H9 (cell line): ENCODE measurements around the gene RFTN2. TPM values are rescaled to one million over a fixed set of nuclear protein-coding genes. Genes with fewer than 3 reads are reported as not detected.

ENCODE experiments used
- DNase-seq: peaks from one replicate; pipeline ENCODE4 v3.0.0-alpha.2; 2017
- H2AFZ ChIP-seq: one replicate; pipeline ENCODE4 v1.6.1; 2013; ENCODE audit warnings: mild to moderate bottlenecking, low read length, control low read depth, moderate library complexity
- H2AK5ac ChIP-seq: 2 replicates; pipeline ENCODE4 v1.6.1; 2013; ENCODE audit warnings: low read length, control low read depth, mixed read lengths; ENCODE audit not compliant: insufficient read length
- H2BK120ac ChIP-seq: one replicate; pipeline ENCODE4 v1.6.1; 2013; ENCODE audit warnings: low read depth, mild to moderate bottlenecking, low read length, control low read depth, inconsistent platforms; ENCODE audit not compliant: poor library complexity, severe bottlenecking
- H2BK12ac ChIP-seq: 2 replicates; pipeline ENCODE4 v1.6.1; 2013; ENCODE audit warnings: low read length, control low read depth, mixed read lengths, low read depth; ENCODE audit not compliant: insufficient read length
- H2BK15ac ChIP-seq: 2 replicates; pipeline ENCODE4 v1.6.1; 2013; ENCODE audit warnings: low read depth, low read length, control low read depth
- H2BK20ac ChIP-seq: one replicate; pipeline ENCODE4 v1.6.1; 2013; ENCODE audit warnings: low read depth, mild to moderate bottlenecking, low read length, control low read depth, inconsistent platforms; ENCODE audit not compliant: poor library complexity, severe bottlenecking
- H2BK5ac ChIP-seq: 2 replicates; pipeline ENCODE4 v1.6.1; 2013; ENCODE audit warnings: low read length, control low read depth, mixed read lengths; ENCODE audit not compliant: insufficient read length
- H3K14ac ChIP-seq: 2 replicates; pipeline ENCODE4 v1.6.1; 2013; ENCODE audit warnings: low read length, control low read depth; ENCODE audit not compliant: insufficient read depth
- H3K18ac ChIP-seq: 2 replicates; pipeline ENCODE4 v1.6.1; 2013; ENCODE audit warnings: low read depth, mild to moderate bottlenecking, mixed read lengths, low read length, control low read depth; ENCODE audit not compliant: insufficient read length
- H3K23ac ChIP-seq: 2 replicates; pipeline ENCODE4 v1.6.1; 2013; ENCODE audit warnings: low read length, control low read depth, mixed read lengths, low read depth; ENCODE audit not compliant: insufficient read length
- H3K23me2 ChIP-seq: 2 replicates; pipeline ENCODE4 v1.6.1; 2013; ENCODE audit warnings: low read depth, mild to moderate bottlenecking, mixed read lengths, low read length, control low read depth; ENCODE audit not compliant: insufficient read length, poor library complexity, severe bottlenecking
- H3K27ac ChIP-seq: 2 replicates; pipeline ENCODE4 v1.5.1; 2013; ENCODE audit warnings: low read length, control low read depth, mixed read lengths, low read depth; ENCODE audit not compliant: insufficient read length
- H3K27me3 ChIP-seq: 2 replicates; pipeline ENCODE4 v1.6.1; 2013; ENCODE audit warnings: low read length, control low read depth, inconsistent platforms; ENCODE audit not compliant: insufficient read depth
- H3K4ac ChIP-seq: 2 replicates; pipeline ENCODE4 v1.6.1; 2013; ENCODE audit warnings: low read depth, mild to moderate bottlenecking, control low read depth, inconsistent platforms, low read length, moderate library complexity
- H3K4me1 ChIP-seq: 2 replicates; pipeline ENCODE4 v1.6.1; 2013; ENCODE audit warnings: low read length, control low read depth, inconsistent platforms; ENCODE audit not compliant: insufficient read depth
- H3K4me2 ChIP-seq: 2 replicates; pipeline ENCODE4 v1.6.1; 2013; ENCODE audit warnings: low read length, control low read depth, mixed read lengths; ENCODE audit not compliant: insufficient read length, insufficient read depth
- H3K56ac ChIP-seq: 2 replicates; pipeline ENCODE4 v1.6.1; 2013; ENCODE audit warnings: low read depth, mild to moderate bottlenecking, mixed read lengths, low read length, control low read depth; ENCODE audit not compliant: insufficient read length
- H3K79me1 ChIP-seq: 2 replicates; pipeline ENCODE4 v1.6.1; 2013; ENCODE audit warnings: low read depth, mild to moderate bottlenecking, moderate library complexity, low read length, control low read depth, inconsistent platforms; ENCODE audit not compliant: insufficient read depth, poor library complexity, severe bottlenecking
- H3K79me2 ChIP-seq: 2 replicates; pipeline ENCODE4 v1.6.1; 2013; ENCODE audit warnings: low read length, control low read depth, inconsistent platforms; ENCODE audit not compliant: insufficient read depth
- H3K9ac ChIP-seq: 2 replicates; pipeline ENCODE4 v1.6.1; 2013; ENCODE audit warnings: low read length, control low read depth, mixed read lengths; ENCODE audit not compliant: insufficient read length; ENCODE audit errors: extremely low read depth
- H3K9me3 ChIP-seq: one replicate; pipeline ENCODE4 v1.6.1; 2013; ENCODE audit warnings: low read depth, low read length, inconsistent platforms; ENCODE audit not compliant: control insufficient read depth
- H3T11ph ChIP-seq: one replicate; pipeline ENCODE4 v1.6.1; 2013; ENCODE audit warnings: mild to moderate bottlenecking, low read length, control low read depth, inconsistent platforms
- H4K20me1 ChIP-seq: one replicate; pipeline ENCODE4 v1.6.1; 2013; ENCODE audit not compliant: control insufficient read depth, insufficient read length, insufficient read depth
- H4K5ac ChIP-seq: 2 replicates; pipeline ENCODE4 v1.6.1; 2013; ENCODE audit warnings: low read depth, mild to moderate bottlenecking, mixed read lengths, low read length, control low read depth; ENCODE audit not compliant: insufficient read length
- H4K8ac ChIP-seq: replicated peaks from 2 replicates; pipeline ENCODE4 v1.6.1; 2013; ENCODE audit warnings: low read length, control low read depth, mixed read lengths, low read depth; ENCODE audit not compliant: insufficient read length
- H4K91ac ChIP-seq: 2 replicates; pipeline ENCODE4 v1.6.1; 2013; ENCODE audit warnings: low read depth, mild to moderate bottlenecking, moderate library complexity, mixed read lengths, low read length, control low read depth; ENCODE audit not compliant: insufficient read length
- H3K27ac Mint-ChIP-seq, 3 experiments: 2 replicates in 2 of 3; 3 replicates in 1 of 3; pipeline ENCODE4 v1.8.0; 2020 to 2021; ENCODE audit warnings: mixed read lengths in 3 of 3, mild to moderate bottlenecking in 1 of 3, moderate library complexity in 1 of 3
- H3K27me3 Mint-ChIP-seq: 2 replicates; pipeline ENCODE4 v1.8.0; 2021; ENCODE audit warnings: low read depth, mild to moderate bottlenecking, moderate library complexity, mixed read lengths
- H3K36me3 Mint-ChIP-seq, 3 experiments: 2 replicates in 2 of 3; 3 replicates in 1 of 3; pipeline ENCODE4 v1.8.0; 2020 to 2021; ENCODE audit warnings: low read depth in 3 of 3, mixed read lengths in 3 of 3; ENCODE audit not compliant: insufficient read depth in 1 of 3
- H3K4me1 Mint-ChIP-seq, 2 experiments: 2 replicates each; pipeline ENCODE4 v1.8.0; 2020; ENCODE audit warnings: mixed read lengths in 2 of 2
- H3K4me3 Mint-ChIP-seq, 2 experiments: 2 replicates in 1 of 2; 3 replicates in 1 of 2; pipeline ENCODE4 v1.8.0; 2020 to 2021; ENCODE audit warnings: mild to moderate bottlenecking in 2 of 2, mixed read lengths in 2 of 2, moderate library complexity in 1 of 2
- H3K9me3 Mint-ChIP-seq, 2 experiments: 2 replicates in 1 of 2; 3 replicates in 1 of 2; pipeline ENCODE4 v1.8.0; 2020; ENCODE audit warnings: mild to moderate bottlenecking in 2 of 2, mixed read lengths in 2 of 2, moderate library complexity in 1 of 2
- CTCF ChIP-seq: fragments of 200-600 bp; sonication (generic); conservative IDR thresholded peaks from 3 replicates; pipeline ENCODE4 v1.8.0; 2021; ENCODE audit warnings: antibody characterized with exemption, mild to moderate bottlenecking
- WGBS: extraction: QIAGEN DNeasy Blood & Tissue Kit; methylation state at CpG from one replicate; pipeline ENCODE4 v1.1.7; 2013; ENCODE audit warnings: missing lambda C conversion rate, low lambda C conversion rate, mixed read lengths; ENCODE audit not compliant: insufficient read length; ENCODE audit errors: extremely low coverage; 5-methylcytosine and 5-hydroxymethylcytosine counted together
- total RNA-seq: library from RNA; stranded (reverse); gene quantifications from 2 replicates; pipeline ENCODE4 v1.2.1, GENCODE V29; 2021

The RFTN2 gene
- total RNA-seq, 1 experiment from 2014 or later = 0.28 TPM

- Histone ChIP-seq H3K79me2 (peaks cover 29% of the 10 kb centered on the region; the same call in 1 of the 2 replicates), H3K23ac (no peak overlapping the region), H2BK5ac (no peak overlapping the region), H2BK20ac (no peak overlapping the region), H2BK12ac (no peak overlapping the region), H3K56ac (no peak overlapping the region), H2BK120ac (no peak overlapping the region), H2AFZ (no peak overlapping the region), H3K14ac (no peak overlapping the region), H3K27me3 (no peaks in the 10 kb centered on the region), H4K20me1 (peaks cover 4% of the 10 kb centered on the region), H2BK15ac (no peak overlapping the region), H3K27ac (no peak overlapping the region), H3K23me2 (peaks cover 16% of the 10 kb centered on the region), H3T11ph (no peak overlapping the region), H3K18ac (no peak overlapping the region), H3K9ac (peak overlapping the region; percentile 56), H3K4ac (no peak overlapping the region), H4K5ac (no peak overlapping the region), H3K9me3 (no peaks in the 10 kb centered on the region), H4K91ac (no peak overlapping the region), H3K4me2 (peak overlapping the region; percentile 62), H4K8ac (no peak overlapping the region), H3K79me1 (no peaks in the 10 kb centered on the region), H2AK5ac (no peak overlapping the region), H3K4me1 (no peaks in the 10 kb centered on the region; the same call in 1 of the 2 replicates)
- WGBS = no CpG with 5 or more reads among the region's 5 CpGs
- H3K4me3 Mint-ChIP-seq = peak overlapping the region; percentile 87 to 89
- H3K36me3 Mint-ChIP-seq = peaks cover 0 to 20% (median 14%) of the 10 kb centered on the region in 3 experiments; a peak in 5 of 7 replicates
- H3K27me3 Mint-ChIP-seq = no peaks in the 10 kb centered on the region
- TF ChIP-seq CTCF = no peak
- H3K27ac Mint-ChIP-seq = no peak overlapping the region
- DNase-seq = no peak
- H3K4me1 Mint-ChIP-seq = peaks cover 30 to 40% of the 10 kb centered on the region in 2 experiments
- H3K9me3 Mint-ChIP-seq = no peaks in the 10 kb centered on the region
Measured at GRCh38 chr2:197706839-197707207, 31.4 kb upstream of the RFTN2 start.
